H9 (cell line): ENCODE results near the gene SYNPO. TPM values are rescaled to one million over a fixed set of nuclear protein-coding genes. Genes with fewer than 3 reads are reported as not detected.

Experiments used
- DNase-seq: peaks from one replicate; pipeline ENCODE4 v3.0.0-alpha.2; 2017
- H2AFZ ChIP-seq: one replicate; pipeline ENCODE4 v1.6.1; 2013; ENCODE audit warnings: mild to moderate bottlenecking, low read length, control low read depth, moderate library complexity
- H2AK5ac ChIP-seq: 2 replicates; pipeline ENCODE4 v1.6.1; 2013; ENCODE audit warnings: low read length, control low read depth, mixed read lengths; ENCODE audit not compliant: insufficient read length
- H2BK120ac ChIP-seq: one replicate; pipeline ENCODE4 v1.6.1; 2013; ENCODE audit warnings: low read depth, mild to moderate bottlenecking, low read length, control low read depth, inconsistent platforms; ENCODE audit not compliant: poor library complexity, severe bottlenecking
- H2BK12ac ChIP-seq: 2 replicates; pipeline ENCODE4 v1.6.1; 2013; ENCODE audit warnings: low read length, control low read depth, mixed read lengths, low read depth; ENCODE audit not compliant: insufficient read length
- H2BK15ac ChIP-seq: 2 replicates; pipeline ENCODE4 v1.6.1; 2013; ENCODE audit warnings: low read depth, low read length, control low read depth
- H2BK20ac ChIP-seq: one replicate; pipeline ENCODE4 v1.6.1; 2013; ENCODE audit warnings: low read depth, mild to moderate bottlenecking, low read length, control low read depth, inconsistent platforms; ENCODE audit not compliant: poor library complexity, severe bottlenecking
- H2BK5ac ChIP-seq: 2 replicates; pipeline ENCODE4 v1.6.1; 2013; ENCODE audit warnings: low read length, control low read depth, mixed read lengths; ENCODE audit not compliant: insufficient read length
- H3K14ac ChIP-seq: 2 replicates; pipeline ENCODE4 v1.6.1; 2013; ENCODE audit warnings: low read length, control low read depth; ENCODE audit not compliant: insufficient read depth
- H3K18ac ChIP-seq: 2 replicates; pipeline ENCODE4 v1.6.1; 2013; ENCODE audit warnings: low read depth, mild to moderate bottlenecking, mixed read lengths, low read length, control low read depth; ENCODE audit not compliant: insufficient read length
- H3K23ac ChIP-seq: 2 replicates; pipeline ENCODE4 v1.6.1; 2013; ENCODE audit warnings: low read length, control low read depth, mixed read lengths, low read depth; ENCODE audit not compliant: insufficient read length
- H3K23me2 ChIP-seq: 2 replicates; pipeline ENCODE4 v1.6.1; 2013; ENCODE audit warnings: low read depth, mild to moderate bottlenecking, mixed read lengths, low read length, control low read depth; ENCODE audit not compliant: insufficient read length, poor library complexity, severe bottlenecking
- H3K27ac ChIP-seq: 2 replicates; pipeline ENCODE4 v1.5.1; 2013; ENCODE audit warnings: low read length, control low read depth, mixed read lengths, low read depth; ENCODE audit not compliant: insufficient read length
- H3K27me3 ChIP-seq: 2 replicates; pipeline ENCODE4 v1.6.1; 2013; ENCODE audit warnings: low read length, control low read depth, inconsistent platforms; ENCODE audit not compliant: insufficient read depth
- H3K4ac ChIP-seq: 2 replicates; pipeline ENCODE4 v1.6.1; 2013; ENCODE audit warnings: low read depth, mild to moderate bottlenecking, control low read depth, inconsistent platforms, low read length, moderate library complexity
- H3K4me1 ChIP-seq: 2 replicates; pipeline ENCODE4 v1.6.1; 2013; ENCODE audit warnings: low read length, control low read depth, inconsistent platforms; ENCODE audit not compliant: insufficient read depth
- H3K4me2 ChIP-seq: 2 replicates; pipeline ENCODE4 v1.6.1; 2013; ENCODE audit warnings: low read length, control low read depth, mixed read lengths; ENCODE audit not compliant: insufficient read length, insufficient read depth
- H3K56ac ChIP-seq: 2 replicates; pipeline ENCODE4 v1.6.1; 2013; ENCODE audit warnings: low read depth, mild to moderate bottlenecking, mixed read lengths, low read length, control low read depth; ENCODE audit not compliant: insufficient read length
- H3K79me1 ChIP-seq: 2 replicates; pipeline ENCODE4 v1.6.1; 2013; ENCODE audit warnings: low read depth, mild to moderate bottlenecking, moderate library complexity, low read length, control low read depth, inconsistent platforms; ENCODE audit not compliant: insufficient read depth, poor library complexity, severe bottlenecking
- H3K79me2 ChIP-seq: 2 replicates; pipeline ENCODE4 v1.6.1; 2013; ENCODE audit warnings: low read length, control low read depth, inconsistent platforms; ENCODE audit not compliant: insufficient read depth
- H3K9ac ChIP-seq: 2 replicates; pipeline ENCODE4 v1.6.1; 2013; ENCODE audit warnings: low read length, control low read depth, mixed read lengths; ENCODE audit not compliant: insufficient read length; ENCODE audit errors: extremely low read depth
- H3K9me3 ChIP-seq: one replicate; pipeline ENCODE4 v1.6.1; 2013; ENCODE audit warnings: low read depth, low read length, inconsistent platforms; ENCODE audit not compliant: control insufficient read depth
- H3T11ph ChIP-seq: one replicate; pipeline ENCODE4 v1.6.1; 2013; ENCODE audit warnings: mild to moderate bottlenecking, low read length, control low read depth, inconsistent platforms
- H4K20me1 ChIP-seq: one replicate; pipeline ENCODE4 v1.6.1; 2013; ENCODE audit not compliant: control insufficient read depth, insufficient read length, insufficient read depth
- H4K5ac ChIP-seq: 2 replicates; pipeline ENCODE4 v1.6.1; 2013; ENCODE audit warnings: low read depth, mild to moderate bottlenecking, mixed read lengths, low read length, control low read depth; ENCODE audit not compliant: insufficient read length
- H4K8ac ChIP-seq: replicated peaks from 2 replicates; pipeline ENCODE4 v1.6.1; 2013; ENCODE audit warnings: low read length, control low read depth, mixed read lengths, low read depth; ENCODE audit not compliant: insufficient read length
- H4K91ac ChIP-seq: 2 replicates; pipeline ENCODE4 v1.6.1; 2013; ENCODE audit warnings: low read depth, mild to moderate bottlenecking, moderate library complexity, mixed read lengths, low read length, control low read depth; ENCODE audit not compliant: insufficient read length
- H3K27ac Mint-ChIP-seq, 3 experiments: 2 replicates in 2 of 3; 3 replicates in 1 of 3; pipeline ENCODE4 v1.8.0; 2020 to 2021; ENCODE audit warnings: mixed read lengths in 3 of 3, mild to moderate bottlenecking in 1 of 3, moderate library complexity in 1 of 3
- H3K27me3 Mint-ChIP-seq: 2 replicates; pipeline ENCODE4 v1.8.0; 2021; ENCODE audit warnings: low read depth, mild to moderate bottlenecking, moderate library complexity, mixed read lengths
- H3K36me3 Mint-ChIP-seq, 3 experiments: 2 replicates in 2 of 3; 3 replicates in 1 of 3; pipeline ENCODE4 v1.8.0; 2020 to 2021; ENCODE audit warnings: low read depth in 3 of 3, mixed read lengths in 3 of 3; ENCODE audit not compliant: insufficient read depth in 1 of 3
- H3K4me1 Mint-ChIP-seq, 2 experiments: 2 replicates each; pipeline ENCODE4 v1.8.0; 2020; ENCODE audit warnings: mixed read lengths in 2 of 2
- H3K4me3 Mint-ChIP-seq, 2 experiments: 2 replicates in 1 of 2; 3 replicates in 1 of 2; pipeline ENCODE4 v1.8.0; 2020 to 2021; ENCODE audit warnings: mild to moderate bottlenecking in 2 of 2, mixed read lengths in 2 of 2, moderate library complexity in 1 of 2
- H3K9me3 Mint-ChIP-seq, 2 experiments: 2 replicates in 1 of 2; 3 replicates in 1 of 2; pipeline ENCODE4 v1.8.0; 2020; ENCODE audit warnings: mild to moderate bottlenecking in 2 of 2, mixed read lengths in 2 of 2, moderate library complexity in 1 of 2
- WGBS: extraction: QIAGEN DNeasy Blood & Tissue Kit; methylation state at CpG from one replicate; pipeline ENCODE4 v1.1.7; 2013; ENCODE audit warnings: missing lambda C conversion rate, low lambda C conversion rate, mixed read lengths; ENCODE audit not compliant: insufficient read length; ENCODE audit errors: extremely low coverage; 5-methylcytosine and 5-hydroxymethylcytosine counted together
- total RNA-seq: library from RNA; stranded (reverse); gene quantifications from 2 replicates; pipeline ENCODE4 v1.2.1, GENCODE V29; 2021
- TF ChIP-seq, protein P1 (sequence below): fragments of 200-600 bp; sonication (generic); conservative IDR thresholded peaks from 3 replicates; pipeline ENCODE4 v1.8.0; 2021; ENCODE audit warnings: antibody characterized with exemption, mild to moderate bottlenecking

The SYNPO gene
- total RNA-seq, 1 experiment from 2014 or later = 1.7 TPM

DNA sequence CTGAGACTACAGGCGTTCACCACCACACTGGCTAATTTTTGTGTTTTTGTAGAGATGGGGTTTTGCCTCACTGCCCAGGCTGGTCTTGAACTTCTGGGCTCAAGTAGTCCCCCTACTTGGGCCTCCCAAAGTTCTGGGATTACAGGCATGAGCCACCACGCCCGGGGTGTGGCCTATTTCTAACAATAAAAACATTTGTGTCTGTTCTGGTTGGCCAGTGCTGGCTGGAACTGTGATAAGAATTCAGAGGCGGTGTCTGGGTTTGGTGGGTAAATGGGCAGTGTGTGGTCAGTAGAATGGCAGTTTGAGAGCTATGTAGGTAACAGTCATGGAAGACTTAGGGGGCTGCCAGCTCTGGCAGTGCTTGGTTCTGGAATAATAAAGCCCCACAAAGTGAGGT, 46.9 kb upstream of the SYNPO start:
- Mint-ChIP-seq H3K9me3 (no peaks in the 10 kb centered on the region), H3K27ac (no peak overlapping the region; a peak in 2 of 7 replicates), H3K4me3 (no peak overlapping the region), H3K4me1 (peaks cover 20 to 33% of the 10 kb centered on the region in 2 experiments), H3K36me3 (no peaks in the 10 kb centered on the region; a peak in 1 of 7 replicates), H3K27me3 (no peaks in the 10 kb centered on the region)
- no peak overlapping the region for H2BK12ac ChIP-seq
- H2AFZ ChIP-seq = no peak overlapping the region
- H4K20me1 ChIP-seq = no peaks in the 10 kb centered on the region
- no peak overlapping the region for H3K18ac ChIP-seq
- H3K4me2 ChIP-seq = no peak overlapping the region
- DNase-seq = no peak
- H2BK5ac ChIP-seq = no peak overlapping the region
- no peak overlapping the region for H2BK20ac ChIP-seq
- no peaks in the 10 kb centered on the region for H3K79me2 ChIP-seq
- H4K91ac ChIP-seq = no peak overlapping the region
- no peak overlapping the region for H3K4ac ChIP-seq
- no peak overlapping the region for H3K56ac ChIP-seq
- no peak overlapping the region for H3T11ph ChIP-seq
- H3K79me1 ChIP-seq = no peaks in the 10 kb centered on the region
- H3K27me3 ChIP-seq = no peaks in the 10 kb centered on the region
- H3K23ac ChIP-seq = no peak overlapping the region
- H3K27ac ChIP-seq = no peak overlapping the region
- no peaks in the 10 kb centered on the region for H3K23me2 ChIP-seq
- no peaks in the 10 kb centered on the region for H3K9me3 ChIP-seq
- H2AK5ac ChIP-seq = no peak overlapping the region
- H2BK120ac ChIP-seq = no peak overlapping the region
- H3K9ac ChIP-seq = no peak overlapping the region
- H2BK15ac ChIP-seq = no peak overlapping the region
- no peak overlapping the region for H4K5ac ChIP-seq
- no CpG with 5 or more reads among the region's 4 CpGs for WGBS
- H3K4me1 ChIP-seq = no peaks in the 10 kb centered on the region
- TF ChIP-seq, protein P1, sequence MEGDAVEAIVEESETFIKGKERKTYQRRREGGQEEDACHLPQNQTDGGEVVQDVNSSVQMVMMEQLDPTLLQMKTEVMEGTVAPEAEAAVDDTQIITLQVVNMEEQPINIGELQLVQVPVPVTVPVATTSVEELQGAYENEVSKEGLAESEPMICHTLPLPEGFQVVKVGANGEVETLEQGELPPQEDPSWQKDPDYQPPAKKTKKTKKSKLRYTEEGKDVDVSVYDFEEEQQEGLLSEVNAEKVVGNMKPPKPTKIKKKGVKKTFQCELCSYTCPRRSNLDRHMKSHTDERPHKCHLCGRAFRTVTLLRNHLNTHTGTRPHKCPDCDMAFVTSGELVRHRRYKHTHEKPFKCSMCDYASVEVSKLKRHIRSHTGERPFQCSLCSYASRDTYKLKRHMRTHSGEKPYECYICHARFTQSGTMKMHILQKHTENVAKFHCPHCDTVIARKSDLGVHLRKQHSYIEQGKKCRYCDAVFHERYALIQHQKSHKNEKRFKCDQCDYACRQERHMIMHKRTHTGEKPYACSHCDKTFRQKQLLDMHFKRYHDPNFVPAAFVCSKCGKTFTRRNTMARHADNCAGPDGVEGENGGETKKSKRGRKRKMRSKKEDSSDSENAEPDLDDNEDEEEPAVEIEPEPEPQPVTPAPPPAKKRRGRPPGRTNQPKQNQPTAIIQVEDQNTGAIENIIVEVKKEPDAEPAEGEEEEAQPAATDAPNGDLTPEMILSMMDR = no peak
- no peak overlapping the region for H4K8ac ChIP-seq
- H3K14ac ChIP-seq = no peak overlapping the region
